Gastrocnemius medialis (tissue), 4 donors: ENCODE data around the gene LAMC1.

Experiments used
- POLR2A ChIP-seq, 2 donors: fragments of 450-650 bp; IDR thresholded peaks; one replicate each; pipeline ENCODE4 v1.6.1; 2017; ENCODE audit warnings: antibody characterized with exemption in 2 of 2, mild to moderate bottlenecking in 2 of 2, moderate library complexity in 2 of 2
- TF ChIP-seq, protein P1 (sequence below), 5 experiments: fragments of 450-650 bp in 3 of 5; fragments of 200-600 bp in 2 of 5; sonication (generic) in 2 of 5; IDR thresholded peaks in 4 of 5; conservative IDR thresholded peaks in 1 of 5; 1 replicate in 4 of 5; 2 replicates in 1 of 5; pipeline ENCODE4 v1.5.1; 2016 to 2019; ENCODE audit warnings: antibody characterized with exemption in 5 of 5, mild to moderate bottlenecking in 3 of 5, moderate library complexity in 3 of 5

DNA sequence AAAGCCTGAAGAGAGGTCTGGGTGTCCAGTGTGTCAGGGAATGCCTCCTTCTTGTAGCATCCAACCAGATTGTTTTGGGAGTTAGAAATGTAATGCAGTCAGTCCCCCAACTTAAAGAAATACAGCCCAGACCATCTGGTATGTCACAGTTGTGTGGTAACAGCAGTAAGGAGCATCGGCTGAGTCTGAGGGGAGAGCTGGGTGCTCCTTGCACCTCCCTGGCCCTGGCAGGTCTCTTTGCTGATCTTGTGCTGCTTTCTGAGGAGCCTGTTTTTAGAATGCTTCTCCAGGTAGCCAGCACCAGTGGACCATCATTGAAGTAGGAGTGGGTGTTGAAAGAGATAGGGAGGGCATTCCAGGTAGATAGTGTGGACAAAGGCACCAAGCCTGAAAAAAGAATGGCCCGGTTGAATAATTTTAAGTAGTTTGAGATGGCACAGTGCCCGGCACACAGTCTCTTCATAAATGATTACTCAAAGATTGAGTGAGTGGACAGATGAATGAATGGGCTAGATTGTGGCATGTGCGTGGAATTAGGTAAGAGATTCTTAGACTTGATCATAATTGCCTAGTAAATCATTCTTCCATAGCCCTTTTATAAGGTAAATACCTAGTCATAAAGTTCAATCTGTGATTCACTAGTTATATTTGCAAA lies 46.5 kb downstream of the LAMC1 start:
- TF ChIP-seq, protein P1, sequence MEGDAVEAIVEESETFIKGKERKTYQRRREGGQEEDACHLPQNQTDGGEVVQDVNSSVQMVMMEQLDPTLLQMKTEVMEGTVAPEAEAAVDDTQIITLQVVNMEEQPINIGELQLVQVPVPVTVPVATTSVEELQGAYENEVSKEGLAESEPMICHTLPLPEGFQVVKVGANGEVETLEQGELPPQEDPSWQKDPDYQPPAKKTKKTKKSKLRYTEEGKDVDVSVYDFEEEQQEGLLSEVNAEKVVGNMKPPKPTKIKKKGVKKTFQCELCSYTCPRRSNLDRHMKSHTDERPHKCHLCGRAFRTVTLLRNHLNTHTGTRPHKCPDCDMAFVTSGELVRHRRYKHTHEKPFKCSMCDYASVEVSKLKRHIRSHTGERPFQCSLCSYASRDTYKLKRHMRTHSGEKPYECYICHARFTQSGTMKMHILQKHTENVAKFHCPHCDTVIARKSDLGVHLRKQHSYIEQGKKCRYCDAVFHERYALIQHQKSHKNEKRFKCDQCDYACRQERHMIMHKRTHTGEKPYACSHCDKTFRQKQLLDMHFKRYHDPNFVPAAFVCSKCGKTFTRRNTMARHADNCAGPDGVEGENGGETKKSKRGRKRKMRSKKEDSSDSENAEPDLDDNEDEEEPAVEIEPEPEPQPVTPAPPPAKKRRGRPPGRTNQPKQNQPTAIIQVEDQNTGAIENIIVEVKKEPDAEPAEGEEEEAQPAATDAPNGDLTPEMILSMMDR (IDR thresholded peaks at IDR 0.05 in 4 of 5, conservative IDR thresholded peaks at IDR 0.05 in 1 of 5), result no peak
- no peak for TF ChIP-seq POLR2A (IDR thresholded peaks at IDR 0.05)
